Limb (tissue), 2 donors: ENCODE results near the gene WDR83.
"Not testable (repeated sequence)": the region's sequence is repeated elsewhere in the genome, so short reads cannot be mapped to it uniquely, and the experiment has no call there.

ENCODE experiments used
- DNase-seq, 2 donors: peaks; one replicate each; pipeline ENCODE4 v3.0.0-alpha.2; 2016; ENCODE audit errors: extremely low spot score in 2 of 2

WDR83 gene

GRCh38 chr19:12655546-12655945 is 11.1 kb upstream of the WDR83 start:
- DNase-seq, result no peak

GRCh38 chr19:12656899-12657571 is 9.6 kb upstream of the WDR83 start:
- no peak for DNase-seq

GRCh38 chr19:12657966-12658365 is 8.6 kb upstream of the WDR83 start:
- no peak for DNase-seq

DNA sequence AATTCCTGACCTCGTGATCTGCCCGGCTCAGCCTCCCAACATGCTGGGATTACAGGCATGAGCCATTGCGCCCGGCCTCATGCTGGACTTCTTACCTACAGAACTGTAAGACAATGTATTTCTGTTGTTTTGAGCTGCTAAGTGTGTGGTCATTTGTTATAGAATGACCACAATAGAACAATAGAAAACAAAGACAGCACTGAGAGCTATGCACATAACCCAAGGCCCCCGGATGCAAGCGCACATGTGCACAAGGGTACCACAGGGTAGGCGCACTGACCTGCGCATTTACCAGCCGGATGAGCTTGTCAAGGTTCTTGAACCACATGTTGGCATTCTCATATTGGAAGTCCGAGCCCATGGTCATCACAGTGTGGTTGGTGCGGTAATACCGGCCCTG is 5.6 kb upstream of the WDR83 start:
- no peak for DNase-seq

DNA sequence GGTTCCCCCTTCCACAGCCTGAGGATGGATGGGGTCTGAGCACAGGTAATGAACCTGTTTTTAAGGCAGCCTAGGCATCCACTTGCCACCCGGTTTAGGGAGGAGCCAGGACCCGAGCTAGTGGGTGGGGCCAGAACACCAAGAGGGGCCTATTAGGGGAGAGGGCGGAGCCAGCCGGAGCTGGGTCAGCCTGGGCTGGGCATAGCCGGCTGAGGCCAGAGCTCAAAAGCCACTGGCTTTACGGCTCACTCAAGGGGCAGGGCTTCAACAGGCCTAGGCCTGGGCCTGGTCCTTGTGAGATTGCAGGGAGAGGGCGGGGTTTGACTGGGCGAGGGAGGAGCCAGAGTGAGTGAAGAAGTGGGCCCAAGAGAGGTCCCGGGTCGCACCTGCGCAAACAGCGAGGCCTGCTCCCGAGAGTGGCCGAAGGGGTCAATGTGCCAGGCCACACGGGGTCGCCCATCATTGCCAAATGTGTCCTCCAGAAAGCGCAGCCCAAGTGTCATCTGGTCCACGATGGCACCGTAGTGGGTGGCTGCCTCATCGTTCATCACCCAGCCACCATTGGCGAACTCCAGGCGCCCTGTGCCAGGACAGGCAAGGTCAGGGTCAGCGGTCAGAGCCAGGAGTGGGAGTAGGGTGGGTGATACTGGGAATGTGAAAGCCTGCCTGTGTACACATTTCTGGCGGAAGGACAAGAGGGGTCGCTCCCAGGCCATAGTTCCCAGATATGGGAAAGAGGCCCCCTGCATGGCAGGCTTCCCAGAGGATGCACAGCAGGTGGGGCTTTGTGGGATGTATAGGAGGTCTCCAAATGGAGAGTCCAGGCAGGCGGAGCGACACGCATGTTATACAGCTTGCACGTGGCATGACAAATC is 2.0 kb upstream of the WDR83 start:
- DNase-seq, result no peak

DNA sequence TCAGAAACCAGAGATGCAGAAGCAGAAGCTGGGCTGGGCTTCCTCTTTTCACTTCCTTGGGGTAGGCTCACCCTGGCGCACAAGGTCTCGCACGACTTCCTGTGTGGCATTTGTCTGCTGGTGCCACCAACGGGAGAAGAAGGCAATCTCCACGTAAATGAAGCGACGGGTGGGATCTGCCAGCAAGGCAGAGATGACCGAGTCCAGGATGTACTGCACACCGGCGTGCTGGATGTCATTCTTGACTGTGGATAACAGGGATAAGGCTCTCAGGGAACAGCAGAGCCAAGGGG is 1.4 kb upstream of the WDR83 start:
- DNase-seq, result peak in 1 of 2 donors; percentile 26

GRCh38 chr19:12665671-12666264 is 839 bp upstream of the WDR83 start:
- peak in 1 of 2 donors; percentile 26 for DNase-seq

GRCh38 chr19:12667731-12668302 is 1.2 kb downstream of the WDR83 start:
- no peak for DNase-seq

DNA sequence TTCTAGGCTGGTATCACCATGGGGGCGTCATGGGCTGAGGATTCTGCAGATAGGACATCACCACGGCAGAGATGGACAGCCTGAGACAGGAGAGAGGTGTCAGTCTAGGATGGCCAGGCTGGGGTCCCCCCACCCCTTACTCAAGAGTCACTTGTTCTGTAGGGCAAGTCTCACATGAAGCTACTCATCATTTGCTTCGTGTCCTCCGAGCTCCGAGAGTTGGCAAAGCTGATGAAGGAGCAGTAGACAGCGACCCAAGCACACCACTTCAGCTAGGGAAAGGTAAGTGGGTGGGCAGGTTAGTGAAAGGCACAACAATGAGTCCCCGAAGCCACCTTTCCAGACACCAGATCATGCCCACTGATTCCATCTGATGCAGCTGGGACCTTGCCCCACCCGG is 1.7 kb downstream of the WDR83 start:
- DNase-seq, result peak in 1 of 2 donors; percentile 24

- no peak for DNase-seq
Measured at GRCh38 chr19:12668932-12669269, 2.3 kb downstream of the WDR83 start.

DNA sequence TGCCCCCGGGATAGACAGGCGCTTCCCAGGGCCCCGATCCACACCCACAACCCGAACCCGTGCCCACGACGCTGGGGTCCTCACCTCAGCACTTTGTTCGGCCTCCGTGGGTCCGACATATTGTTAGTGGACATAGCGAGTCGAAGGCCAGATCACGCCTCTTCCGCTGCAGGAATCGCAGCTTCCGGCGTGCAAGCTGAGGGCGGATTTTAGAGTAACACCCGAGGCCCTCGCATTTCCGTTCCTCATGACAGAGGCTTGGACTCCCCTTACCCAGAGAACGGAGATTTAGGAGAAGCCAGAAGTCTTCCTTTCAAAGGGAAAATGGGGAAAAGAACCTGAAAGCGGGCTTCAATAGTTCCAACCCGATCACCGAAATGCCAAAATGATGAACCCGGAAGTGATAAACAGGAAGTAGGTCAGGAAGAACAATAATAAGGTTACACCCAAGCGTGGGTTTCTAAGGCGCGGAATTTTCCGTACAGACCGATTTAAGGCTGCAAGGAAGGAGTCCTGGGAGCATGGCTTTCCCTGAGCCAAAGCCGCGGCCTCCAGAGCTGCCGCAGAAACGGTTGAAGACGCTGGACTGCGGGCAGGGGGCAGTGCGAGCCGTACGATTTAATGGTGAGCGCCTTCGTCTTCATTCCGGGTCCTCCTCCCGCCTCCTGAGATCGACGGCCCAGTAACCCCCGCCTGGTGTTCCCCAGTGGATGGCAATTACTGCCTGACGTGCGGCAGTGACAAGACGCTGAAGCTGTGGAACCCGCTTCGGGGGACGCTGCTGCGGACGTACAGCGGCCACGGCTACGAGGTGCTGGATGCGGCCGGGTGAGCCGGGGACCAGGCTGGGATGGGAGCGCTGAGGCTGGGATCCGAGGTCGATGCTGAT is 2.9 kb downstream of the WDR83 start:
- DNase-seq, result peak; percentile 84 to 88

DNA sequence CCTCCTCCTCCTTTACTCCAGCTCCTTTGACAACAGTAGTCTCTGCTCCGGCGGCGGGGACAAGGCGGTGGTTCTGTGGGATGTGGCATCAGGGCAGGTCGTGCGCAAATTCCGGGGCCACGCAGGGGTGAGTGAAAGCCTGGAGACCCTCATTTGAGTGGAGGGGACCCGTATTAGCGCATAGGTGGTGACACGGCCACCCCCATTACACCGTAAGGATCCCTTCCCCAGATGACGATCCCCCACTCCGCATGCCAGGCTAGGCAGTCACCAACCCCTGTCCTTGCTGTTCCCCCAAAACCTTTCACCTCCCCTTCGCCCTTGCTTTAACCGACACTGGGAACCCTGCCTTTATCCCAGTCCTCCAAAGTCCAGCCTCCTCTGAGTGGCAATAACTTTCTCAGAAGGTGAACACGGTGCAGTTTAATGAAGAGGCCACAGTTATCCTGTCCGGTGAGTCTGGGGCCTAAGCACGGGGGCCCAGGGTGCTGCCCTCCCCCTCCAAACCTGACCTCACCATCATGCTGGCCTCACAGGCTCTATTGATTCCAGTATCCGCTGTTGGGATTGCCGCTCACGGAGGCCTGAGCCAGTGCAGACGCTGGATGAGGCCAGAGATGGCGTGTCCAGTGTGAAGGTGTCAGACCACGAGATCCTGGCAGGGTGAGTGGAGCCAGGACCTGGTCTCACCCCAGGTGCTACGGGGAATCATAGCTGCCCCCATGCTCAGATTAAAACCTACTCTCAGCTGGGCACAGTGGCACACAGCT is 3.7 kb downstream of the WDR83 start:
- DNase-seq, result peak in 1 of 2 donors; percentile 27

DNA sequence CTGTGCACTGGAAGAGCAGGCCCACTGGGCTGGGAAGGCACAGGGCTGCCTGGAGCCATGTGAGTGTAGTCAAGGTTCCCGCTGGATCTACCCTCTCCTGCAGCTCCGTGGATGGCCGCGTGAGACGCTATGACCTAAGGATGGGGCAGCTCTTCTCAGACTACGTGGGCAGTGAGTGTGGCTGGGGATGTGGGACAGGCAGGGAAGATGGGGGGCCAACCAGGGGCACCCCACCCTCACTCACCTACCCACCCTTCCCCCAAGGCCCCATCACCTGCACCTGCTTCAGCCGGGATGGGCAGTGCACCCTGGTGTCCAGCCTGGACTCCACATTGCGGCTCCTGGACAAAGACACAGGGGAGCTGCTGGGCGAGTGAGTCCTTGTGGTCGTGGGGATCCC is 6.1 kb downstream of the WDR83 start:
- DNase-seq, result peak in 1 of 2 donors; percentile 29

- no peak for DNase-seq
Measured at GRCh38 chr19:12675399-12675798, 8.8 kb downstream of the WDR83 start.

DNA sequence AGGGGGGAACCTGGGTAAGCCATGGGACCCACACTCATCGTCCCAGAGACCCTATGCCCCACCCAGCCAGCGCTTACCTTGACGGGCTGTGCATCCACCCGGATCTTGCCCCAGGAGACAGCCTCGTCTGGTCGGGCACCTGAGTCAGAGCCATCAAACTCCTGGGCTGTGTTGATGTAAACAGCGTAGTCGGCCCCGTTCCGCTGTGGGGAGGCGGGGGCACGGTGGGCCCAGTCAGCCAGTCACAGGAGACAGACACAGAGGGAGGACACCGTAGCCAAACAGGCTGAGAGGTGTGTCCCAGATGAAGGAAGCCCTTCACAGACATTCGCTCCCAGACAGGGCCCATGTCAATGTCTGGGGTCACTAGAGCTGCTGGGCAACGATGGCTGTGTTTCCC is 9.3 kb downstream of the WDR83 start:
- DNase-seq, result peak in 1 of 2 donors; percentile 24

DNA sequence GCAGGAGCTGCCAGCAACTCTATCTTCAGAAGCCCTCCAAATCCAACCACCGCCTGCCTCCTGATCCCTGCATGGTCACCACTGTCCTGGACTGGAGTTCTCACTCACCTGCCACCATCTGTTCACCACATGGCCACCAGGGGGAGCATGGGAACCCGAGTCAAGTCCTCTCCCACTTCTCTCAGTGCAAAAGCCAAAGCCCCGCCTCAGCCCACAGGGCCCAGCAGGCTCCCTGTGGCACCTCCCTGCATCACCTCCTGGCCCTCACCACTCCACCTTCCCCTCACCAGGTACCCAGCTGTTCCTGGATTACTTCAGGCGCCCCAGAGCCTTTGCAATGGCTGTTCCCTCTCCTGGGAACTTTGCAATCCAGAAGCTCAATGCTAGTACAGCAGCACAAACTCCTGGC is 9.8 kb downstream of the WDR83 start:
- peak; percentile 42 to 89 for DNase-seq

- no peak for DNase-seq
Measured at GRCh38 chr19:12676928-12677327, 10.3 kb downstream of the WDR83 start.

DNA sequence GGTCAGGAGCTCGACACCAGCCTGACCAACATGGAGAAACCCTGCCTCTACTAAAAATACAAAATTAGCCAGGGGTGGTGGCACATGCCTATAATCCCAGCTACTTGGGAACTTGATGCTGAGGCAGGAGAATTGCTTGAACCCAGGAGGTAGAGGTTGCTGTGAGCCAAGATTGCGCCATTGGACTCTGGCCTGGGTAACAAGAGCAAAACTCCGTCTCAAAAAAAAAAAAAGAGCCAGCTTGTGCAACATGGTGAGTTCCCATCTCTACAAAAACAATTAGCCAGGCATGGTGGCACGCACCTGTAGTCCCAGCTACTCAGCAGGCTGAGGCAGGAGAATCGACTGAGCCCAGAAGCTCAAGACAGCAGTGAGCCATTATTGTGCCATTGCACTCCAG is 11.4 kb downstream of the WDR83 start:
- not testable (repeated sequence) for DNase-seq

- DNase-seq, result no peak
Measured at GRCh38 chr19:12680034-12680433, 13.4 kb downstream of the WDR83 start.
